DND-41 (cell line): ENCODE data around the gene KCNQ1OT1.

ENCODE experiments used
- ATAC-seq: fragments of 200-7000 bp; cut with Tn5 transposase; 3 replicates; pipeline ENCODE4 v1.9.1; 2021; ENCODE audit warnings: low read depth; ENCODE audit not compliant: insufficient read depth
- DNase-seq: peaks from one replicate; pipeline ENCODE4 v3.0.0-alpha.2; 2020
- H2AFZ ChIP-seq: 2 replicates; pipeline ENCODE4 v1.6.0; 2012; ENCODE audit warnings: low read depth, low read length
- H3K27ac ChIP-seq: 2 replicates; pipeline ENCODE4 v1.5.1; 2012; ENCODE audit warnings: low read length, inconsistent platforms
- H3K27me3 ChIP-seq: fragments of 200-600 bp; sonication (generic); 2 replicates; pipeline ENCODE4 v1.6.0; 2012; ENCODE audit warnings: low read length, mild to moderate bottlenecking, inconsistent platforms; ENCODE audit not compliant: insufficient read depth, poor library complexity
- H3K36me3 ChIP-seq: 2 replicates; pipeline ENCODE4 v1.5.1; 2012; ENCODE audit warnings: low read length, inconsistent platforms; ENCODE audit not compliant: insufficient read depth
- H3K4me1 ChIP-seq: 2 replicates; pipeline ENCODE4 v1.5.1; 2012; ENCODE audit warnings: mild to moderate bottlenecking, low read length; ENCODE audit not compliant: insufficient read depth
- H3K4me2 ChIP-seq: 2 replicates; pipeline ENCODE4 v1.6.0; 2012; ENCODE audit warnings: mild to moderate bottlenecking, moderate library complexity, low read length, inconsistent platforms; ENCODE audit not compliant: insufficient read depth
- H3K4me3 ChIP-seq, 2 experiments: fragments of 200-600 bp in 1 of 2; shearing (Covaris generic) in 1 of 2; 2 replicates each; pipeline ENCODE4 v1.5.1; 2012 to 2016; ENCODE audit warnings: inconsistent platforms in 2 of 2, low read length in 2 of 2, mild to moderate bottlenecking in 2 of 2, low read depth in 1 of 2, moderate library complexity in 1 of 2
- H3K79me2 ChIP-seq: 2 replicates; pipeline ENCODE4 v1.6.0; 2012; ENCODE audit warnings: low read length, inconsistent platforms; ENCODE audit not compliant: insufficient read depth
- H3K9ac ChIP-seq: 2 replicates; pipeline ENCODE4 v1.6.0; 2012; ENCODE audit warnings: low read depth, mild to moderate bottlenecking, inconsistent platforms, low read length, moderate library complexity
- H3K9me3 ChIP-seq: 2 replicates; pipeline ENCODE4 v1.5.1; 2012; ENCODE audit warnings: low read length, moderate library complexity, mild to moderate bottlenecking, inconsistent platforms; ENCODE audit not compliant: insufficient read depth, severe bottlenecking
- H4K20me1 ChIP-seq: 2 replicates; pipeline ENCODE4 v1.6.0; 2012; ENCODE audit warnings: low read length; ENCODE audit not compliant: insufficient read depth
- CTCF ChIP-seq: IDR thresholded peaks from 2 replicates; pipeline ENCODE4 v1.5.1; 2012; ENCODE audit warnings: borderline replicate concordance, low read length, moderate library complexity, mild to moderate bottlenecking; ENCODE audit not compliant: poor library complexity, severe bottlenecking; ENCODE audit errors: extremely low read depth
- EZH2 ChIP-seq: IDR thresholded peaks from 3 replicates; pipeline ENCODE4 v1.6.1; 2012; ENCODE audit warnings: borderline replicate concordance, low read depth, mild to moderate bottlenecking, moderate library complexity, low read length, inconsistent platforms; ENCODE audit not compliant: severe bottlenecking

Gene KCNQ1OT1

GRCh38 chr11:2744166-2744565 is 44.4 kb upstream of the KCNQ1OT1 start:
- H4K20me1 ChIP-seq, result no peaks in the 10 kb centered on the region
- H3K27me3 ChIP-seq, result no peaks in the 10 kb centered on the region
- H3K27ac ChIP-seq, result no peak overlapping the region
- ATAC-seq (no peak), DNase-seq (no peak)
- H2AFZ ChIP-seq, result no peak overlapping the region
- H3K4me3 ChIP-seq, result no peak overlapping the region
- no peak overlapping the region for H3K9ac ChIP-seq
- H3K9me3 ChIP-seq, result no peaks in the 10 kb centered on the region
- no peak overlapping the region for H3K4me2 ChIP-seq
- no peaks in the 10 kb centered on the region for H3K79me2 ChIP-seq
- H3K4me1 ChIP-seq, result no peaks in the 10 kb centered on the region
- no peaks in the 10 kb centered on the region for H3K36me3 ChIP-seq
- no peak for TF ChIP-seq CTCF
- no peak for TF ChIP-seq EZH2

GRCh38 chr11:2743427-2744110 is 43.8 kb upstream of the KCNQ1OT1 start:
- H3K9ac ChIP-seq, result no peak overlapping the region
- no peak overlapping the region for H2AFZ ChIP-seq
- no peaks in the 10 kb centered on the region for H3K4me1 ChIP-seq
- no peak overlapping the region for H3K4me2 ChIP-seq
- no peaks in the 10 kb centered on the region for H4K20me1 ChIP-seq
- H3K27me3 ChIP-seq, result no peaks in the 10 kb centered on the region
- H3K36me3 ChIP-seq, result no peaks in the 10 kb centered on the region
- TF ChIP-seq EZH2, result no peak
- TF ChIP-seq CTCF, result no peak
- H3K4me3 ChIP-seq, result no peak overlapping the region
- no peaks in the 10 kb centered on the region for H3K79me2 ChIP-seq
- H3K9me3 ChIP-seq, result no peaks in the 10 kb centered on the region
- no peak for ATAC-seq
- H3K27ac ChIP-seq, result no peak overlapping the region
- no peak for DNase-seq

- Histone ChIP-seq H4K20me1 (no peaks in the 10 kb centered on the region), H3K4me1 (no peaks in the 10 kb centered on the region), H3K9ac (no peak overlapping the region), H3K36me3 (no peaks in the 10 kb centered on the region), H3K4me2 (no peak overlapping the region), H3K27me3 (no peaks in the 10 kb centered on the region), H3K79me2 (no peaks in the 10 kb centered on the region), H3K9me3 (no peaks in the 10 kb centered on the region), H2AFZ (no peak overlapping the region), H3K4me3 (no peak overlapping the region), H3K27ac (no peak overlapping the region)
- no peak for TF ChIP-seq EZH2
- TF ChIP-seq CTCF, result no peak
- ATAC-seq (no peak), DNase-seq (no peak)
Measured at GRCh38 chr11:2742611-2743426, 43.0 kb upstream of the KCNQ1OT1 start.
